NB4 (cell line): ENCODE results near the gene LRCH1.

Experiments
- MYC ChIP-seq: IDR thresholded peaks from 2 replicates; pipeline ENCODE4 v1.6.1; 2011; ENCODE audit warnings: low read depth, low read length
- POLR2A ChIP-seq: IDR thresholded peaks from 2 replicates; pipeline ENCODE4 v1.6.1; 2011; ENCODE audit warnings: mild to moderate bottlenecking; ENCODE audit not compliant: insufficient read length; ENCODE audit errors: extremely low read depth
- TF ChIP-seq, protein P1 (sequence below): IDR thresholded peaks from one replicate; pipeline ENCODE4 v1.5.1; 2012; ENCODE audit warnings: low read depth, low read length
- TF ChIP-seq, protein P2 (sequence below): IDR thresholded peaks from 2 replicates; pipeline ENCODE4 v1.6.1; 2011; ENCODE audit warnings: low read depth, low read length

- TF ChIP-seq POLR2A (no peak), MYC (no peak)
- TF ChIP-seq, protein P1, sequence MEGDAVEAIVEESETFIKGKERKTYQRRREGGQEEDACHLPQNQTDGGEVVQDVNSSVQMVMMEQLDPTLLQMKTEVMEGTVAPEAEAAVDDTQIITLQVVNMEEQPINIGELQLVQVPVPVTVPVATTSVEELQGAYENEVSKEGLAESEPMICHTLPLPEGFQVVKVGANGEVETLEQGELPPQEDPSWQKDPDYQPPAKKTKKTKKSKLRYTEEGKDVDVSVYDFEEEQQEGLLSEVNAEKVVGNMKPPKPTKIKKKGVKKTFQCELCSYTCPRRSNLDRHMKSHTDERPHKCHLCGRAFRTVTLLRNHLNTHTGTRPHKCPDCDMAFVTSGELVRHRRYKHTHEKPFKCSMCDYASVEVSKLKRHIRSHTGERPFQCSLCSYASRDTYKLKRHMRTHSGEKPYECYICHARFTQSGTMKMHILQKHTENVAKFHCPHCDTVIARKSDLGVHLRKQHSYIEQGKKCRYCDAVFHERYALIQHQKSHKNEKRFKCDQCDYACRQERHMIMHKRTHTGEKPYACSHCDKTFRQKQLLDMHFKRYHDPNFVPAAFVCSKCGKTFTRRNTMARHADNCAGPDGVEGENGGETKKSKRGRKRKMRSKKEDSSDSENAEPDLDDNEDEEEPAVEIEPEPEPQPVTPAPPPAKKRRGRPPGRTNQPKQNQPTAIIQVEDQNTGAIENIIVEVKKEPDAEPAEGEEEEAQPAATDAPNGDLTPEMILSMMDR = no peak
- TF ChIP-seq, protein P2, sequence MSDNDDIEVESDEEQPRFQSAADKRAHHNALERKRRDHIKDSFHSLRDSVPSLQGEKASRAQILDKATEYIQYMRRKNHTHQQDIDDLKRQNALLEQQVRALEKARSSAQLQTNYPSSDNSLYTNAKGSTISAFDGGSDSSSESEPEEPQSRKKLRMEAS = no peak
Measured at GRCh38 chr13:46756977-46757376, 204.0 kb downstream of the LRCH1 start.
